Measurements from ENCODE around the gene SERPINI1.
"Not testable (repeated sequence)": the region's sequence is repeated elsewhere in the genome, so short reads cannot be mapped to it uniquely, and the experiment has no call there.

Gene SERPINI1

DNA sequence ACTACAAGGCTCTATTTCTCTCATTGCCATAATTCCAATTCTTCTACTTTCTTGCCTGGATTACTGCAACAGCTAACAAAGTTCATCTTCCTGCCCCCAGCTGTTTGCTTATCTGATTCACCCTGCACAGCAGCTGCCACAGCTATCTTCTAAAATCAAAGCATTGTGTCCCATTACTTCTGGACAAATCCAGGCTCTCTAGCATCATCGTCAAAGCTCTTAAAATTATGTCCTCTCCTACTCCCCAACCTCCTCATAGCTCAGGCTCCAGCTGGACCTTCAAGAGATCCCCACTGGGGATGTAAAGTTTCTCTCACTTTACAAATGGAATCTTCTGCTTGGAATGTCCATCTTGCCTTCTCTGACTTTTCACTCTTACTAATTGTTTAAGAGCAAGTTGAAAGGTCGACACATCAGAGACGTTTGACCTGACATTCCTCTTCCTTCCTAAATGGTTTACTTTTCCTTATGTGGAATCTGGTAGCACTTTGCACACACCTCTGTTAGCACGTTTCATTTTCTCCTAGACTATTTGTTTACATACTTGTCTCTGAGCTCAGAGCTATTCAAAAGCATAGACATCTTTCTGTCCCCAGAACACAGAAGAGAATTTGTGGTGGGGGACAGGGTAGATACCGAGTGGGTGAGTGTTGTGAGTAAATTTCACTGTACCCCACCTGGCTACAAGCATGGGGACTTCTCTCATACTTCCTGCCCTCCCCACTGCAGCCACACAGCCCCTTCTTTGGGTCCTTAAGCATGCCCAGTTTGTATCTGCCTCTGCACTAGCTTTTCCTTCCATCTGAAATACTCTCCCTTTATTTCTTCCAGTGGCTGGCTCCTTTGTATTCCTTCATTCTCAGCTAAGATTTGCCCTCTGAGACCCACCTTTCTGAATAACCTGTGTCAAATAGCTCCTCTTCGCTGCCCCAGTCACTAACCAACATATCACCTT, 77.9 kb downstream of the SERPINI1 start:
- Histone ChIP-seq H3K4me3 (ENCODE audit: low read length) (no peak overlapping the region), H3K4me1 (ENCODE audit: control insufficient read depth, insufficient read depth, low read length) (no peaks in the 10 kb centered on the region), H3K36me3 (ENCODE audit: control insufficient read depth, insufficient read depth, low read length) (no peaks in the 10 kb centered on the region), H3K9me3 (ENCODE audit: control insufficient read depth, low read length) (no peaks in the 10 kb centered on the region), H3K27me3 (ENCODE audit: control insufficient read depth, insufficient read depth, low read length) (no peaks in the 10 kb centered on the region), H3K9ac (ENCODE audit: low read length) (no peak overlapping the region)

DNA sequence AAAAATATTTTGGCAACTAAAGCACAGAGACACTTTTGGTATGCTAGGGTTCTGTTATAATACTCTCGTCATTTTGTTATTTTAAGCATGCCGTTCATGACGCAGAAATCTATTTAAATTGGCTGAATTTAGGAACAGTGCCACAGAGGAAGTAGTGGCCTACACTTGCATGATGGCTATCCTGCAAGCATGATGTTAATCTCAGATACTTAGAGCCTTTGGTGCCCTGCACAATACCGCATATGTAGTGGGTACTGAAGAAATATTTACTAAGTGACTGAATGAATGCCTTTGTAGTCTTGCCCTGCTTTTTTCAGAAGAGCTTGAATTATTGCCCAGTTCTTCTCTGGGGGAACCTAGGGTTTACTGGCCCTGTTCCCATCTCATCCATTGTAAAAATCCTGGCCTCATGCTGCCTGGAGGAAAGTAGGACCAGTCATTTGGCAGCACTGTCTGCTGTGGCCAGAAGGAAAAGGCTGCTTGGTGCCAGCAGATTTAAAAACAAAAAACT, 79.0 kb downstream of the SERPINI1 start:
- no peaks in the 10 kb centered on the region for H3K9me3 ChIP-seq (ENCODE audit: control insufficient read depth, low read length)
- no peak overlapping the region for H3K9ac ChIP-seq (ENCODE audit: low read length)
- no peaks in the 10 kb centered on the region for H3K27me3 ChIP-seq (ENCODE audit: control insufficient read depth, insufficient read depth, low read length)
- H3K36me3 ChIP-seq (ENCODE audit: control insufficient read depth, insufficient read depth, low read length) = no peaks in the 10 kb centered on the region
- H3K4me3 ChIP-seq (ENCODE audit: low read length) = no peak overlapping the region
- no peaks in the 10 kb centered on the region for H3K4me1 ChIP-seq (ENCODE audit: control insufficient read depth, insufficient read depth, low read length)

- Histone ChIP-seq H3K4me1 (ENCODE audit: control insufficient read depth, insufficient read depth, low read length) (no peaks in the 10 kb centered on the region), H3K4me3 (ENCODE audit: low read length) (no peak overlapping the region), H3K9me3 (ENCODE audit: control insufficient read depth, low read length) (no peaks in the 10 kb centered on the region), H3K36me3 (ENCODE audit: control insufficient read depth, insufficient read depth, low read length) (no peaks in the 10 kb centered on the region), H3K27me3 (ENCODE audit: control insufficient read depth, insufficient read depth, low read length) (no peaks in the 10 kb centered on the region), H3K9ac (ENCODE audit: low read length) (no peak overlapping the region)
Observed at GRCh38 chr3:167816953-167817352, 81.4 kb downstream of the SERPINI1 start.

DNA sequence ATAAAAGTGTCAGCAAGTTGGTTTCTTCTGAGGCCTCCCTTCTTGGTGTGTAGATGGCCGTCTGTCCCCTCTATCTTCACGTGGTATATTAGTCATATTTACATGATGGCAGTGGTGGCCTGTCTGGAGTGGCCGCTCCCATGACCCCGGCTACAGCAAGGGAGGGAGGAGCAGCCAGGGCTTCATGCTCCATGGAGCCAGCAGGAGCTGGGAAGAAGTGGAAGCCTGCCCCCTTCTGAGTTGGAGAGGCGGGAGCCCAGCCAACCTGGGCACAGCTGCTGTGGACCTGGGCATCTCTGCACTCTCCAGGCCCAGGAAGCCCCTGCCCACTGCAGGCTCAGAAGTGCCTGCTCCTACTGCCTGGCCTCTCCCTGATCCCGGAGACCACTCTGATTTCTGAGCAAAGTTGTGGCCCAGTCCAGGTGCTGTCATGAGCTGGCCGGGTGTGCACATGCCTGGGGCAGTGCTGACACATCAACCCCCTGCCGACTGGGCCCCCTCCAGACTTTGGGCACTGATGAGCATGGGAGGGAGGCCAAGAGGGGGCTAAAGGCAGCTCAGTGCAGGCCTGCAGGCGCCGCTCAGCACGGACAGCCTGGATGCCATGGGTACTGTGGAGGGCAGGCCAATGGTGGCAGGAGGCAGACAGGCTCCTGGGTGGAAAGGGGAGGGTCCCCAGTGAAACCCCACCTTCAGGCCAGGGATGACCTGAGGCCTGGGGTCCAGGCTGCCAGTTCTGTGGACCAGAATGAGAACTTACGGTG, 84.8 kb downstream of the SERPINI1 start:
- H3K9me3 ChIP-seq (ENCODE audit: control insufficient read depth, low read length) = no peaks in the 10 kb centered on the region
- H3K4me1 ChIP-seq (ENCODE audit: control insufficient read depth, insufficient read depth, low read length) = no peaks in the 10 kb centered on the region
- no peak overlapping the region for H3K9ac ChIP-seq (ENCODE audit: low read length)
- H3K4me3 ChIP-seq (ENCODE audit: low read length) = no peak overlapping the region
- H3K27me3 ChIP-seq (ENCODE audit: control insufficient read depth, insufficient read depth, low read length) = no peaks in the 10 kb centered on the region
- H3K36me3 ChIP-seq (ENCODE audit: control insufficient read depth, insufficient read depth, low read length) = no peaks in the 10 kb centered on the region

DNA sequence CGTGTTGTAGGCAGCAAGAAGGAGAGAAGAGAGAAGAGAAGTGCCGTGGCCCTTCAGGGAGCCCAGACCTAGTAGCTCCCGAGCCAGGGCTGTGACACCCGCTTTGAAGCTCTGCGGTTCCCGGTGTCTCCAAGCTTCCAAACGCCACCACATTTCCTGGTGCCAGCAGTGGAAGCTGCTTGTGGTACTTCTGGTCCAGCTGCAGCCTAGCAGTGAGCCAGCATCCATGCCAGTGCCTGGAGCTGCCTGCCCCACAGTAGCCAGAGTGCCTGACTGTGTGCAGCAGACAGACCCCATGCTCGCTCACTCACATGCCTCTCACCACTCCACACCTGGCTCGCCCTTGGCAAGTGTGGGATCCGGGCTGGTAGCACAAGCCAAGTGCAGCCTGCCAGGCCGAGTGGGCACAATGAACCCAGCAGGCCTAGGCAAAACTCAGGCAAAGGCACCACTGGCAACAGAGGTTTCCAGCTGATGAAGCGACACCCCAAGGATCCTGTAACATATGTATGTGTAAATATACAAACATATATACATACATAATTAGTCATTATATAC, 85.8 kb downstream of the SERPINI1 start:
- H3K4me1 ChIP-seq (ENCODE audit: control insufficient read depth, insufficient read depth, low read length) = no peaks in the 10 kb centered on the region
- H3K36me3 ChIP-seq (ENCODE audit: control insufficient read depth, insufficient read depth, low read length) = no peaks in the 10 kb centered on the region
- no peak overlapping the region for H3K4me3 ChIP-seq (ENCODE audit: low read length)
- no peaks in the 10 kb centered on the region for H3K9me3 ChIP-seq (ENCODE audit: control insufficient read depth, low read length)
- no peak overlapping the region for H3K9ac ChIP-seq (ENCODE audit: low read length)
- no peaks in the 10 kb centered on the region for H3K27me3 ChIP-seq (ENCODE audit: control insufficient read depth, insufficient read depth, low read length)

- no peaks in the 10 kb centered on the region for H3K27me3 ChIP-seq (ENCODE audit: control insufficient read depth, insufficient read depth, low read length)
- no peaks in the 10 kb centered on the region for H3K9me3 ChIP-seq (ENCODE audit: control insufficient read depth, low read length)
- H3K4me3 ChIP-seq (ENCODE audit: low read length) = no peak overlapping the region
- no peaks in the 10 kb centered on the region for H3K36me3 ChIP-seq (ENCODE audit: control insufficient read depth, insufficient read depth, low read length)
- no peaks in the 10 kb centered on the region for H3K4me1 ChIP-seq (ENCODE audit: control insufficient read depth, insufficient read depth, low read length)
- no peak overlapping the region for H3K9ac ChIP-seq (ENCODE audit: low read length)
Observed at GRCh38 chr3:167823738-167824137, 88.2 kb downstream of the SERPINI1 start.

DNA sequence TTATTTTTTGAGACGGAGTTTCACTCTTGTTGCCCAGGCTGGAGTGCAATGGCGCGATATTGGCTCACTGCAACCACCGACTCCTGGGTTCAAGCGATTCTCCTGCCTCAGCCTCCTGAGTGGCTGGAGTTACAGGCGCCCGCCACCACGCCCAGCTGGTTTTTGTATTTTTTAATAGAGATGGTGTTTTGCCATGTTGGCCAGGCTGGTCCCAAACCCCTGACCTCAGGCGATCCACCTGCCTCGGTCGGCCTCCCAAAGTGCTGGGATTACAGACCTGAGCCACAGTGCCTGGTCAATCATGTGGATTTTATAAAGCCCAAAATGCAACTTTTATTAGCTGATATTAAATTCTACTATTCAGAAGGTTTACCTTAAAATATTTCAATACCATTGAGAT, 92.1 kb downstream of the SERPINI1 start:
- not testable (repeated sequence) for H3K4me3 ChIP-seq (ENCODE audit: low read length); H3K27me3 ChIP-seq (ENCODE audit: control insufficient read depth, insufficient read depth, low read length); H3K9ac ChIP-seq (ENCODE audit: low read length); H3K4me1 ChIP-seq (ENCODE audit: control insufficient read depth, insufficient read depth, low read length); H3K9me3 ChIP-seq (ENCODE audit: control insufficient read depth, low read length); H3K36me3 ChIP-seq (ENCODE audit: control insufficient read depth, insufficient read depth, low read length)

GRCh38 chr3:167829071-167829470, 93.5 kb downstream of the SERPINI1 start:
- Histone ChIP-seq H3K4me3 (ENCODE audit: low read length) (no peak overlapping the region), H3K36me3 (ENCODE audit: control insufficient read depth, insufficient read depth, low read length) (no peaks in the 10 kb centered on the region), H3K27me3 (ENCODE audit: control insufficient read depth, insufficient read depth, low read length) (no peaks in the 10 kb centered on the region), H3K4me1 (ENCODE audit: control insufficient read depth, insufficient read depth, low read length) (no peaks in the 10 kb centered on the region), H3K9me3 (ENCODE audit: control insufficient read depth, low read length) (no peaks in the 10 kb centered on the region), H3K9ac (ENCODE audit: low read length) (no peak overlapping the region)

DNA sequence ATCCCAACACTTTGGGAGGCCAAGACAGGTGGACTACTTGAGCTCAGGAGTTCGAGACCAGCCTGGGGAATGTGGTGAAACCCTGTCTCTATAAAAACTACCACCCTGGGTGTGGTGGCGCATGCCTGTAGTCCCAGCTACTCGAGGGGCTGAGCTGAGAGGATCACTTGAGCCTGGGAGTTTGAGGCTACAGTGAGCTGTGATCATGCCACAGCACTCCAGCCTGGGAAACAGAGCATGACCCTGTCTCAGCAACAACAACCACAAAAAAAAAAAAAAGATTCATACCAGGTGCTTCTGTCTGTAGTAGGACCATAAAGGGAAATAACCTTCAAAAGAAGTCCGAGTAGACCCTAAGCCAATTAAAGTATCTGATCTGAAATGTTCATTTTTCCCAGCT, 94.5 kb downstream of the SERPINI1 start:
- H3K36me3 ChIP-seq (ENCODE audit: control insufficient read depth, insufficient read depth, low read length) = no peaks in the 10 kb centered on the region
- no peaks in the 10 kb centered on the region for H3K4me1 ChIP-seq (ENCODE audit: control insufficient read depth, insufficient read depth, low read length)
- H3K4me3 ChIP-seq (ENCODE audit: low read length) = no peak overlapping the region

GRCh38 chr3:167835359-167835758, 99.8 kb downstream of the SERPINI1 start:
- Histone ChIP-seq H3K9ac (ENCODE audit: low read length) (no peak overlapping the region), H3K36me3 (ENCODE audit: control insufficient read depth, insufficient read depth, low read length) (no peaks in the 10 kb centered on the region)

More for the DNA sequence above, 94.5 kb downstream of the SERPINI1 start:
- H3K27me3 ChIP-seq (ENCODE audit: control insufficient read depth, insufficient read depth, low read length) = no peaks in the 10 kb centered on the region
- no peaks in the 10 kb centered on the region for H3K9me3 ChIP-seq (ENCODE audit: control insufficient read depth, low read length)
- no peak overlapping the region for H3K9ac ChIP-seq (ENCODE audit: low read length)

GRCh38 chr3:167835953-167836352, 100.4 kb downstream of the SERPINI1 start:
- Histone ChIP-seq H3K4me3 (ENCODE audit: low read length) (no peak overlapping the region), H3K9ac (ENCODE audit: low read length) (no peak overlapping the region), H3K9me3 (ENCODE audit: control insufficient read depth, low read length) (no peaks in the 10 kb centered on the region), H3K36me3 (ENCODE audit: control insufficient read depth, insufficient read depth, low read length) (no peaks in the 10 kb centered on the region), H3K27me3 (ENCODE audit: control insufficient read depth, insufficient read depth, low read length) (no peaks in the 10 kb centered on the region), H3K4me1 (ENCODE audit: control insufficient read depth, insufficient read depth, low read length) (no peaks in the 10 kb centered on the region)

More at GRCh38 chr3:167835359-167835758, 99.8 kb downstream of the SERPINI1 start:
- no peaks in the 10 kb centered on the region for H3K27me3 ChIP-seq (ENCODE audit: control insufficient read depth, insufficient read depth, low read length)
- H3K4me1 ChIP-seq (ENCODE audit: control insufficient read depth, insufficient read depth, low read length) = no peaks in the 10 kb centered on the region
- no peaks in the 10 kb centered on the region for H3K9me3 ChIP-seq (ENCODE audit: control insufficient read depth, low read length)
- no peak overlapping the region for H3K4me3 ChIP-seq (ENCODE audit: low read length)

GRCh38 chr3:167837466-167837865, 101.9 kb downstream of the SERPINI1 start:
- H3K36me3 ChIP-seq (ENCODE audit: control insufficient read depth, insufficient read depth, low read length) = no peaks in the 10 kb centered on the region
- no peaks in the 10 kb centered on the region for H3K4me1 ChIP-seq (ENCODE audit: control insufficient read depth, insufficient read depth, low read length)
- H3K9me3 ChIP-seq (ENCODE audit: control insufficient read depth, low read length) = no peaks in the 10 kb centered on the region
- no peak overlapping the region for H3K4me3 ChIP-seq (ENCODE audit: low read length)
- H3K27me3 ChIP-seq (ENCODE audit: control insufficient read depth, insufficient read depth, low read length) = no peaks in the 10 kb centered on the region
- H3K9ac ChIP-seq (ENCODE audit: low read length) = no peak overlapping the region
